GM12875 (cell line): ENCODE measurements around the gene PHF19.

Source experiments
- H3K4me3 ChIP-seq: one replicate; pipeline ENCODE4 v1.5.1; 2011; ENCODE audit warnings: low read depth, low read length, control low read depth
- CTCF ChIP-seq: IDR thresholded peaks from 2 replicates; pipeline ENCODE4 v1.5.1; 2011; ENCODE audit warnings: low read depth, mild to moderate bottlenecking, control low read depth, inconsistent platforms, low read length, moderate library complexity, borderline replicate concordance; ENCODE audit not compliant: insufficient read depth

The PHF19 gene

GRCh38 chr9:120912958-120913646 is 36.1 kb upstream of the PHF19 start:
- TF ChIP-seq CTCF = no peak
- no peak overlapping the region for H3K4me3 ChIP-seq

- no peak overlapping the region for H3K4me3 ChIP-seq
- no peak for TF ChIP-seq CTCF
Observed at GRCh38 chr9:120911295-120911837, 34.4 kb upstream of the PHF19 start.

- H3K4me3 ChIP-seq = no peak overlapping the region
- TF ChIP-seq CTCF = no peak
Observed at GRCh38 chr9:120910643-120911042, 33.7 kb upstream of the PHF19 start.

GRCh38 chr9:120909904-120910303 is 32.9 kb upstream of the PHF19 start:
- TF ChIP-seq CTCF = no peak
- no peak overlapping the region for H3K4me3 ChIP-seq

GRCh38 chr9:120905315-120906164 is 28.6 kb upstream of the PHF19 start:
- no peak for TF ChIP-seq CTCF
- no peak overlapping the region for H3K4me3 ChIP-seq

GRCh38 chr9:120904978-120905301 is 28.0 kb upstream of the PHF19 start:
- TF ChIP-seq CTCF = no peak
- H3K4me3 ChIP-seq = no peak overlapping the region
